MCF 10A (cell line): ENCODE results near the gene MBL2. TPM values are rescaled to one million over a fixed set of nuclear protein-coding genes. Genes with fewer than 3 reads are reported as not detected.

ENCODE experiments used
- BruUV-seq: library from RNA; stranded (reverse); fragments of 400-500 nt; replicated peaks from 2 replicates; lab custom pipeline; 2021; lab: Mats Ljungman, UMichigan
- CTCF ChIA-PET: fragments of 300-600 bp; sonication (Branson Sonifier 250); formaldehyde crosslinking; extraction: SDS; loops from one replicate; lab custom pipeline; 2021; ENCODE audit warnings: antibody characterized with exemption, inconsistent platforms; lab: Yijun Ruan, JAX
- POLR2A ChIA-PET: fragments of 300-600, 350-650 bp; sonication (Branson Sonifier 250); formaldehyde crosslinking; extraction: SDS; loops from one replicate; lab custom pipeline; 2020; ENCODE audit warnings: antibody characterized with exemption, inconsistent platforms; lab: Yijun Ruan, JAX
- DNase-seq: peaks from one replicate; pipeline ENCODE4 v3.0.0-alpha.2; 2018; ENCODE audit not compliant: unreplicated experiment
- H3K27ac Mint-ChIP-seq: one replicate; pipeline ENCODE4 v1.8.0; 2022; ENCODE audit warnings: mild to moderate bottlenecking, low read depth, mixed read lengths; ENCODE audit not compliant: unreplicated experiment
- H3K27me3 Mint-ChIP-seq: one replicate; pipeline ENCODE4 v1.8.0; 2022; ENCODE audit warnings: mixed read lengths; ENCODE audit not compliant: insufficient read depth, unreplicated experiment
- H3K36me3 Mint-ChIP-seq: one replicate; pipeline ENCODE4 v1.8.0; 2022; ENCODE audit warnings: mild to moderate bottlenecking, moderate library complexity, mixed read lengths; ENCODE audit not compliant: insufficient read depth, unreplicated experiment
- H3K4me1 Mint-ChIP-seq: one replicate; pipeline ENCODE4 v1.8.0; 2022; ENCODE audit warnings: mixed read lengths; ENCODE audit not compliant: insufficient read depth, unreplicated experiment
- H3K4me3 Mint-ChIP-seq: one replicate; pipeline ENCODE4 v1.8.0; 2022; ENCODE audit warnings: mild to moderate bottlenecking, moderate library complexity, mixed read lengths; ENCODE audit not compliant: unreplicated experiment
- H3K9me3 Mint-ChIP-seq: one replicate; pipeline ENCODE4 v1.8.0; 2022; ENCODE audit warnings: mixed read lengths; ENCODE audit not compliant: unreplicated experiment
- intact Hi-C: fragments of 100-400 bp; cut with micrococcal nuclease; formaldehyde crosslinking; loops from 2 replicates; pipeline ENCODE4 v1.14.1; 2022
- total RNA-seq: library from RNA; stranded (reverse); gene quantifications from 2 replicates; pipeline ENCODE4 v1.2.3, GENCODE V29; 2022
- TF ChIP-seq, protein P1 (sequence below): fragments of 200-600 bp; IDR thresholded peaks from one replicate; pipeline ENCODE4 v1.8.0; 2022; ENCODE audit warnings: antibody characterized with exemption, mild to moderate bottlenecking; ENCODE audit not compliant: unreplicated experiment

The MBL2 gene
- total RNA-seq, 1 experiment from 2014 or later = not detected

- Mint-ChIP-seq H3K4me1 (no peaks in the 10 kb centered on the region), H3K9me3 (no peaks in the 10 kb centered on the region), H3K4me3 (no peak overlapping the region), H3K27me3 (no peaks in the 10 kb centered on the region), H3K36me3 (no peaks in the 10 kb centered on the region), H3K27ac (no peak overlapping the region)
- no TSS peak for BruUV-seq
- CTCF ChIA-PET = interaction anchor here (0.6 to 14.6 kb wide), 21 partner anchors 10 to 1801 kb away, joined by 3 to 459 read pairs (median 4); no protein-coding TSS in a partner anchor
- TF ChIP-seq, protein P1, sequence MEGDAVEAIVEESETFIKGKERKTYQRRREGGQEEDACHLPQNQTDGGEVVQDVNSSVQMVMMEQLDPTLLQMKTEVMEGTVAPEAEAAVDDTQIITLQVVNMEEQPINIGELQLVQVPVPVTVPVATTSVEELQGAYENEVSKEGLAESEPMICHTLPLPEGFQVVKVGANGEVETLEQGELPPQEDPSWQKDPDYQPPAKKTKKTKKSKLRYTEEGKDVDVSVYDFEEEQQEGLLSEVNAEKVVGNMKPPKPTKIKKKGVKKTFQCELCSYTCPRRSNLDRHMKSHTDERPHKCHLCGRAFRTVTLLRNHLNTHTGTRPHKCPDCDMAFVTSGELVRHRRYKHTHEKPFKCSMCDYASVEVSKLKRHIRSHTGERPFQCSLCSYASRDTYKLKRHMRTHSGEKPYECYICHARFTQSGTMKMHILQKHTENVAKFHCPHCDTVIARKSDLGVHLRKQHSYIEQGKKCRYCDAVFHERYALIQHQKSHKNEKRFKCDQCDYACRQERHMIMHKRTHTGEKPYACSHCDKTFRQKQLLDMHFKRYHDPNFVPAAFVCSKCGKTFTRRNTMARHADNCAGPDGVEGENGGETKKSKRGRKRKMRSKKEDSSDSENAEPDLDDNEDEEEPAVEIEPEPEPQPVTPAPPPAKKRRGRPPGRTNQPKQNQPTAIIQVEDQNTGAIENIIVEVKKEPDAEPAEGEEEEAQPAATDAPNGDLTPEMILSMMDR = peak; percentile 15
- DNase-seq = peak; percentile 21
- intact Hi-C loops = no loop called here
- POLR2A ChIA-PET = interaction anchor here (0.7 kb wide), 1 partner anchor 497 kb away, joined by 3 read pairs; no protein-coding TSS in a partner anchor
These were observed 6.2 kb upstream of the MBL2 start for GRCh38 chr10:52778511-52779392.

GRCh38 chr10:52777414-52777813 is 4.8 kb upstream of the MBL2 start:
- H3K27me3 Mint-ChIP-seq = no peaks in the 10 kb centered on the region
- BruUV-seq = no TSS peak
- DNase-seq = no peak
- no peaks in the 10 kb centered on the region for H3K9me3 Mint-ChIP-seq
- no peak overlapping the region for H3K4me3 Mint-ChIP-seq
- no peak overlapping the region for H3K27ac Mint-ChIP-seq
- no peaks in the 10 kb centered on the region for H3K4me1 Mint-ChIP-seq
- intact Hi-C loops = no loop called here
- CTCF ChIA-PET = interaction anchor here (1.0 to 14.6 kb wide), 12 partner anchors 8 to 132 kb away, joined by 3 to 459 read pairs (median 20); no protein-coding TSS in a partner anchor
- TF ChIP-seq, protein P1 = no peak
- POLR2A ChIA-PET = no interaction called here
- H3K36me3 Mint-ChIP-seq = no peaks in the 10 kb centered on the region

- no peaks in the 10 kb centered on the region for H3K36me3 Mint-ChIP-seq
- intact Hi-C loops = no loop called here
- no TSS peak for BruUV-seq
- H3K27ac Mint-ChIP-seq = no peak overlapping the region
- ChIA-PET POLR2A (no interaction called here), CTCF (interaction anchor here (0.8 to 14.6 kb wide), 5 partner anchors 33 to 133 kb away, joined by 3 to 459 read pairs (median 4); no protein-coding TSS in a partner anchor)
- TF ChIP-seq, protein P1 = no peak
- no peak overlapping the region for H3K4me3 Mint-ChIP-seq
- H3K27me3 Mint-ChIP-seq = no peaks in the 10 kb centered on the region
- no peaks in the 10 kb centered on the region for H3K4me1 Mint-ChIP-seq
- no peaks in the 10 kb centered on the region for H3K9me3 Mint-ChIP-seq
- no peak for DNase-seq
These were observed 3.9 kb upstream of the MBL2 start for GRCh38 chr10:52776471-52776903.

- no peak for DNase-seq
- H3K36me3 Mint-ChIP-seq = no peaks in the 10 kb centered on the region
- BruUV-seq = no TSS peak
- H3K27ac Mint-ChIP-seq = no peak overlapping the region
- H3K4me1 Mint-ChIP-seq = no peaks in the 10 kb centered on the region
- intact Hi-C loops = no loop called here
- POLR2A ChIA-PET = no interaction called here
- H3K9me3 Mint-ChIP-seq = no peaks in the 10 kb centered on the region
- CTCF ChIA-PET = interaction anchor here (0.9 to 14.6 kb wide), 3 partner anchors 11 to 130 kb away, joined by 3 to 459 read pairs (median 12); no protein-coding TSS in a partner anchor
- H3K4me3 Mint-ChIP-seq = no peak overlapping the region
- no peaks in the 10 kb centered on the region for H3K27me3 Mint-ChIP-seq
- TF ChIP-seq, protein P1 = no peak
These were observed 2.6 kb upstream of the MBL2 start for GRCh38 chr10:52775132-52775647.
